H1 (cell line): ENCODE data around the gene KCNJ16. TPM values are rescaled to one million over a fixed set of nuclear protein-coding genes. Genes with fewer than 3 reads are reported as not detected.

ENCODE experiments used
- CTCF ChIP-seq, 3 experiments: IDR thresholded peaks; 1 replicate in 2 of 3; 2 replicates in 1 of 3; pipeline versions ENCODE4 v1.5.1 to v1.6.1; 2011; ENCODE audit warnings: low read length in 3 of 3, mild to moderate bottlenecking in 3 of 3, inconsistent platforms in 2 of 3, low read depth in 1 of 3, moderate library complexity in 1 of 3; ENCODE audit not compliant: insufficient read depth in 1 of 3; ENCODE audit errors: control extremely low read depth in 1 of 3
- E2F6 ChIP-seq: IDR thresholded peaks from 2 replicates; pipeline ENCODE4 v1.6.1; 2012; ENCODE audit warnings: inconsistent platforms
- GABPA ChIP-seq: IDR thresholded peaks from 2 replicates; pipeline ENCODE4 v1.6.1; 2011; ENCODE audit warnings: mild to moderate bottlenecking, low read length, moderate library complexity, borderline replicate concordance; ENCODE audit not compliant: insufficient read depth
- JUN ChIP-seq: IDR thresholded peaks from 2 replicates; pipeline ENCODE4 v1.6.1; 2011; ENCODE audit warnings: low read depth, mild to moderate bottlenecking, improper control_type of control experiment, low read length
- MAX ChIP-seq: IDR thresholded peaks from 2 replicates; pipeline ENCODE4 v1.6.1; 2012; ENCODE audit warnings: inconsistent platforms
- polyA plus RNA-seq, 7 experiments: library from polyadenylated mRNA; depleted of rRNA in 3 of 7; stranded (reverse) in 5 of 7; unstranded in 2 of 7; fragments of >200 nt in 5 of 7; fragments of 200-250 nt in 2 of 7; gene quantifications; 1 replicate in 5 of 7; 2 replicates in 1 of 7; 4 replicates in 1 of 7; pipeline versions ENCODE4 v1.2.1 to v1.2.3, GENCODE V29; 2011 to 2013; ENCODE audit warnings: missing spikeins in 2 of 7, mixed read lengths in 2 of 7
- total RNA-seq: library from RNA; stranded (reverse); fragmentation: NEBNext Ultra II Directional; extraction: Animal tissue kit (Norgen Biotek cat#: 25700); gene quantifications from 2 replicates; pipeline ENCODE4 v1.2.1, GENCODE V29; 2021

KCNJ16 gene
- total and polyA plus RNA-seq, 2 of the 8 experiments (the other 6 are each of a cell fraction or from before 2014, with no cell fraction given), result not detected

GRCh38 chr17:70091005-70091568 is 16.1 kb downstream of the KCNJ16 start (continued):
- TF ChIP-seq MAX (no peak), CTCF (IDR thresholded peaks at IDR 0.05; ENCODE audit: control extremely low read depth in 1 of 3, insufficient read depth in 1 of 3, low read depth in 1 of 3, low read length in 3 of 3) (no peak), E2F6 (no peak), JUN (no peak), GABPA (no peak)
